Measurements from ENCODE around the gene SV2B. TPM values are rescaled to one million over a fixed set of nuclear protein-coding genes. Genes with fewer than 3 reads are reported as not detected.

Gene SV2B
- total RNA-seq, 1 experiment from 2014 or later: not detected

DNA sequence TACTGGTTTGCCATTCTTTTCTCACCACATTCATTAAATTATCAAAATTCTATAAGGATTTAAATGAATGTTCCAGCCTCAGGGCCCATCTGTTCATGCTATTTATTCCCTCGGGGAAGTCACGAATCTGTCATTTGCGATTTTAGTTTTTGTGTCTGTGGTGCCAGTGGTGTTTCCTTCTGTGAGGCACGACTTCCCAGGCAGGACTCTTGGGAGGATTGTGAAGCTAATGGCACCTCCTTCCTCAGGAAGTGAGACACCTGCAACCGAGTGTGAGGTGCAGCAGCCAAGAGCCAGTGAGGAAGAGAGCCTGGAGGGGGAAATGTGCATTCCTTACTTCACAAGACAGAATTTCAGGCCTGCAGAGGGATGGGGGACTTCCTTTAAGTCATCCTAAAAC lies 24.1 kb downstream of the SV2B start:
- DNase-seq: peak; percentile 41
- Histone ChIP-seq H3K56ac (ENCODE audit: insufficient read length, low read depth, low read length) (no peak overlapping the region), H2AK5ac (ENCODE audit: insufficient read length, low read length) (no peak overlapping the region), H3K4me2 (ENCODE audit: insufficient read depth, insufficient read length, low read length) (no peak overlapping the region), H2BK15ac (ENCODE audit: low read depth, low read length) (no peak overlapping the region), H3K14ac (ENCODE audit: insufficient read depth, low read length) (no peak overlapping the region), H3K9me3 (ENCODE audit: control insufficient read depth, low read depth, low read length) (no peaks in the 10 kb centered on the region), H3K23me2 (ENCODE audit: insufficient read length, low read depth, low read length, poor library complexity, severe bottlenecking) (no peaks in the 10 kb centered on the region), H3K79me1 (ENCODE audit: insufficient read depth, low read depth, low read length, poor library complexity, severe bottlenecking) (no peaks in the 10 kb centered on the region), H2BK5ac (ENCODE audit: insufficient read length, low read length) (no peak overlapping the region), H2BK120ac (ENCODE audit: low read depth, low read length, poor library complexity, severe bottlenecking) (no peak overlapping the region), H2BK20ac (ENCODE audit: low read depth, low read length, poor library complexity, severe bottlenecking) (no peak overlapping the region), H2AFZ (ENCODE audit: low read length) (no peak overlapping the region), H3K79me2 (ENCODE audit: insufficient read depth, low read length) (no peaks in the 10 kb centered on the region), H2BK12ac (ENCODE audit: insufficient read length, low read depth, low read length) (no peak overlapping the region), H4K20me1 (ENCODE audit: control insufficient read depth, insufficient read depth, insufficient read length) (no peaks in the 10 kb centered on the region), H3K18ac (ENCODE audit: insufficient read length, low read depth, low read length) (no peak overlapping the region), H3K9ac (ENCODE audit: extremely low read depth, insufficient read length, low read length) (no peak overlapping the region), H4K91ac (ENCODE audit: insufficient read length, low read depth, low read length) (no peak overlapping the region), H3K4me1 (ENCODE audit: insufficient read depth, low read length) (peaks cover 7% of the 10 kb centered on the region; the same call in 1 of the 2 replicates), H3K27me3 (ENCODE audit: insufficient read depth, low read length) (no peaks in the 10 kb centered on the region), H3T11ph (ENCODE audit: low read length) (no peak overlapping the region), H3K23ac (ENCODE audit: insufficient read length, low read depth, low read length) (no peak overlapping the region), H4K5ac (ENCODE audit: insufficient read length, low read depth, low read length) (no peak overlapping the region), H3K4ac (ENCODE audit: low read depth, low read length) (no peak overlapping the region), H3K27ac (ENCODE audit: insufficient read length, low read depth, low read length) (no peak overlapping the region), H4K8ac (replicated peaks; ENCODE audit: insufficient read length, low read depth, low read length) (no peak overlapping the region)
- H3K9me3 Mint-ChIP-seq: no peaks in the 10 kb centered on the region; a peak in 1 of 5 replicates
- no peaks in the 10 kb centered on the region for H3K36me3 Mint-ChIP-seq (ENCODE audit: insufficient read depth in 1 of 3, low read depth in 3 of 3)
- H3K4me3 Mint-ChIP-seq: no peak overlapping the region
- TF ChIP-seq, protein P1, sequence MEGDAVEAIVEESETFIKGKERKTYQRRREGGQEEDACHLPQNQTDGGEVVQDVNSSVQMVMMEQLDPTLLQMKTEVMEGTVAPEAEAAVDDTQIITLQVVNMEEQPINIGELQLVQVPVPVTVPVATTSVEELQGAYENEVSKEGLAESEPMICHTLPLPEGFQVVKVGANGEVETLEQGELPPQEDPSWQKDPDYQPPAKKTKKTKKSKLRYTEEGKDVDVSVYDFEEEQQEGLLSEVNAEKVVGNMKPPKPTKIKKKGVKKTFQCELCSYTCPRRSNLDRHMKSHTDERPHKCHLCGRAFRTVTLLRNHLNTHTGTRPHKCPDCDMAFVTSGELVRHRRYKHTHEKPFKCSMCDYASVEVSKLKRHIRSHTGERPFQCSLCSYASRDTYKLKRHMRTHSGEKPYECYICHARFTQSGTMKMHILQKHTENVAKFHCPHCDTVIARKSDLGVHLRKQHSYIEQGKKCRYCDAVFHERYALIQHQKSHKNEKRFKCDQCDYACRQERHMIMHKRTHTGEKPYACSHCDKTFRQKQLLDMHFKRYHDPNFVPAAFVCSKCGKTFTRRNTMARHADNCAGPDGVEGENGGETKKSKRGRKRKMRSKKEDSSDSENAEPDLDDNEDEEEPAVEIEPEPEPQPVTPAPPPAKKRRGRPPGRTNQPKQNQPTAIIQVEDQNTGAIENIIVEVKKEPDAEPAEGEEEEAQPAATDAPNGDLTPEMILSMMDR (conservative IDR thresholded peaks at IDR 0.05): no peak
- peaks cover 3 to 4% of the 10 kb centered on the region in 2 experiments; a peak in 2 of 4 replicates for H3K4me1 Mint-ChIP-seq
- WGBS (ENCODE audit: extremely low coverage, insufficient read length, low lambda C conversion rate): no CpG with 5 or more reads among the region's 5 CpGs
- H3K27ac Mint-ChIP-seq: peak overlapping the region in 1 of 3 experiments; percentile 90; a peak in 3 of 7 replicates
- H3K27me3 Mint-ChIP-seq (ENCODE audit: low read depth): peaks cover 2% of the 10 kb centered on the region

Measured in H9 (cell line).